SK-N-SH (cell line): ENCODE measurements around the gene TRAF4.

Source experiments
- CTCF ChIP-seq: fragments of 200-600 bp; sonication (generic); IDR thresholded peaks from 2 replicates; pipeline ENCODE4 v1.6.1; 2017; ENCODE audit warnings: antibody characterized with exemption, mild to moderate bottlenecking, moderate library complexity
- POLR2AphosphoS5 ChIP-seq: IDR thresholded peaks from 2 replicates; pipeline ENCODE4 v1.6.1; 2012; ENCODE audit warnings: low read depth, low read length
- SIN3A ChIP-seq: IDR thresholded peaks from 2 replicates; pipeline ENCODE4 v1.6.1; 2012; ENCODE audit warnings: low read depth, mild to moderate bottlenecking, low read length, moderate library complexity, borderline replicate concordance
- SMC3 ChIP-seq: IDR thresholded peaks from 2 replicates; pipeline ENCODE4 v1.6.1; 2012; ENCODE audit warnings: low read depth, low read length, improper control_type of control experiment
- USF2 ChIP-seq: fragments of 150-350 bp; IDR thresholded peaks from 2 replicates; pipeline ENCODE4 v1.6.1; 2017; ENCODE audit warnings: antibody characterized with exemption, low read length, low read depth, borderline replicate concordance
- YY1 ChIP-seq: IDR thresholded peaks from 2 replicates; pipeline ENCODE4 v1.4.0; 2012; ENCODE audit warnings: low read depth, mild to moderate bottlenecking
- ZBTB33 ChIP-seq: IDR thresholded peaks from 2 replicates; pipeline ENCODE4 v1.4.0; 2012; ENCODE audit warnings: low read depth, borderline replicate concordance

- no peak for TF ChIP-seq YY1
- TF ChIP-seq USF2, result no peak
- TF ChIP-seq CTCF, result no peak
- TF ChIP-seq SIN3A, result 0 out of 2 replicates have a peak, but pooled peaks have one; percentile 12
- no peak for TF ChIP-seq ZBTB33
- TF ChIP-seq SMC3, result no peak
- TF ChIP-seq POLR2AphosphoS5, result no peak
Measured at GRCh38 chr17:28744972-28745785, 1.4 kb downstream of the TRAF4 start.
